Esophagus muscularis mucosa (tissue), 4 donors: ENCODE data around the gene SEM1.

ENCODE experiments used
- EP300 ChIP-seq: sonication (generic); formaldehyde crosslinking; IDR thresholded peaks from one replicate; pipeline ENCODE4 v1.6.1; 2017; ENCODE audit warnings: antibody characterized with exemption
- POLR2AphosphoS5 ChIP-seq, 2 donors: sonication (generic); formaldehyde crosslinking; IDR thresholded peaks; one replicate each; pipeline ENCODE4 v1.6.1; 2017; ENCODE audit warnings: antibody characterized with exemption in 2 of 2
- TF ChIP-seq, protein P1 (sequence below), 3 experiments: fragments of 200-600 bp in 2 of 3; fragments of 450-650 bp in 1 of 3; sonication (generic) in 2 of 3; IDR thresholded peaks; one replicate each; pipeline ENCODE4 v1.5.1; 2017 to 2019; ENCODE audit warnings: antibody characterized with exemption in 3 of 3, mild to moderate bottlenecking in 2 of 3, moderate library complexity in 1 of 3

- TF ChIP-seq, protein P1, sequence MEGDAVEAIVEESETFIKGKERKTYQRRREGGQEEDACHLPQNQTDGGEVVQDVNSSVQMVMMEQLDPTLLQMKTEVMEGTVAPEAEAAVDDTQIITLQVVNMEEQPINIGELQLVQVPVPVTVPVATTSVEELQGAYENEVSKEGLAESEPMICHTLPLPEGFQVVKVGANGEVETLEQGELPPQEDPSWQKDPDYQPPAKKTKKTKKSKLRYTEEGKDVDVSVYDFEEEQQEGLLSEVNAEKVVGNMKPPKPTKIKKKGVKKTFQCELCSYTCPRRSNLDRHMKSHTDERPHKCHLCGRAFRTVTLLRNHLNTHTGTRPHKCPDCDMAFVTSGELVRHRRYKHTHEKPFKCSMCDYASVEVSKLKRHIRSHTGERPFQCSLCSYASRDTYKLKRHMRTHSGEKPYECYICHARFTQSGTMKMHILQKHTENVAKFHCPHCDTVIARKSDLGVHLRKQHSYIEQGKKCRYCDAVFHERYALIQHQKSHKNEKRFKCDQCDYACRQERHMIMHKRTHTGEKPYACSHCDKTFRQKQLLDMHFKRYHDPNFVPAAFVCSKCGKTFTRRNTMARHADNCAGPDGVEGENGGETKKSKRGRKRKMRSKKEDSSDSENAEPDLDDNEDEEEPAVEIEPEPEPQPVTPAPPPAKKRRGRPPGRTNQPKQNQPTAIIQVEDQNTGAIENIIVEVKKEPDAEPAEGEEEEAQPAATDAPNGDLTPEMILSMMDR (IDR thresholded peaks at IDR 0.05) = no peak
- TF ChIP-seq EP300 = no peak
- TF ChIP-seq POLR2AphosphoS5 (IDR thresholded peaks at IDR 0.05) = no peak
These were observed 28.0 kb upstream of the SEM1 start for GRCh38 chr7:96737545-96738050.
